ELR (cell line): ENCODE measurements around the gene GABRP.

Experiments used
- DNase-seq: peaks from one replicate; pipeline ENCODE4 v3.0.0-alpha.2; 2015; ENCODE audit warnings: low read depth

The GABRP gene

GRCh38 chr5:170861667-170861916 is 78.1 kb downstream of the GABRP start:
- DNase-seq: no peak

GRCh38 chr5:170861917-170862766 is 78.6 kb downstream of the GABRP start, which contains the start of gene RANBP17:
Gene RANBP17, plus strand, starts transcription at chr5:170862018.
- DNase-seq: peak; percentile 87

DNA sequence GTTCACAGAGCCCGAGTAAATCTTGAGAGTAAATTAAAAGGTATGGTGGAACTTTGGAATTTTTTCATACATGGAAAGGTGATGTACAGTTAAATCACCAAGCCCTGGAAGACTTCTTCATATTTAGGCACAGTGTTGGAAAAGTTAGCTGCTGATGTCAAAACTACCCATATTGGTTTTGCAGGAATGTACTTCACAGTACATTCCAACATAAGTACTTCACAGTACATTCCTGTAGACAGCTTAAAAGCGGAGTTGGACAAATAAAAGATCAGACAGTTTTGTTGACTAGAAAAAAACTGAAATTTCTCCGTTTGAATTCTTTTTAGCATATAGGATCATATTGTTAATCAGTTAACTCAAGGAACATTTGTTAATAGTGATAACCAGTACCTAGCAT is 80.1 kb downstream of the GABRP start:
- peak; percentile 49 for DNase-seq
